MM.1S (cell line): ENCODE results near the gene EMILIN1.

Source experiments
- CTCF ChIP-seq: fragments of 300-600 bp; sonication (generic); IDR thresholded peaks from 2 replicates; pipeline ENCODE4 v1.5.1; 2016; ENCODE audit warnings: antibody characterized with exemption, low read length, mixed read lengths
- EZH2 ChIP-seq: fragments of 300-600 bp; sonication (generic); optimal IDR thresholded peaks from 2 replicates; pipeline ENCODE3; 2017; ENCODE audit warnings: low read depth, mild to moderate bottlenecking, antibody characterized with exemption, low read length, mixed read lengths

GRCh38 chr2:27074738-27075565 lies 3.5 kb upstream of the EMILIN1 start:
- TF ChIP-seq CTCF (no peak), EZH2 (no peak)
